Raji (cell line): Measurements from ENCODE around the gene VWC2L.

Experiments used
- POLR2A ChIP-seq: IDR thresholded peaks from 2 replicates; pipeline ENCODE4 v1.6.1; 2011; ENCODE audit warnings: low read depth, low read length, control low read depth; ENCODE audit not compliant: insufficient read depth

The VWC2L gene

GRCh38 chr2:214557884-214558283 is 147.0 kb downstream of the VWC2L start:
- TF ChIP-seq POLR2A = no peak

DNA sequence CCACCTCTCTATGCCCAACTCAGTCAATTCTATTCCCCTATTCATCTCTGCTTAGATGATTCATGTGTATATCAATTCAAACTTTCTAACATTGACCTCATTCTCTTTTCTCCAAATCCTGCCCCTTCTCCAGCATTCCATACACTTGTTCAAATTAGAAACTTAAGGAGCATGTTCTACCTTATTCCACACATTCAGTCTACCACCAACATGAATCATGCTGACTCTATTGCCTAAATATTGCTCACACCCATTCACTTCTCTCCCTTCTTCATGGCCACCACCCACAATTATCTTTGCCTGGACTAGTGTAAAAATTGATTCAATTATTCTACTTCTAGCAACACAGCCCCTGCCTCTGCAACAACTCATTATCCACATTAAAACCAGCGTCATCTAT is 147.5 kb downstream of the VWC2L start:
- TF ChIP-seq POLR2A = no peak

DNA sequence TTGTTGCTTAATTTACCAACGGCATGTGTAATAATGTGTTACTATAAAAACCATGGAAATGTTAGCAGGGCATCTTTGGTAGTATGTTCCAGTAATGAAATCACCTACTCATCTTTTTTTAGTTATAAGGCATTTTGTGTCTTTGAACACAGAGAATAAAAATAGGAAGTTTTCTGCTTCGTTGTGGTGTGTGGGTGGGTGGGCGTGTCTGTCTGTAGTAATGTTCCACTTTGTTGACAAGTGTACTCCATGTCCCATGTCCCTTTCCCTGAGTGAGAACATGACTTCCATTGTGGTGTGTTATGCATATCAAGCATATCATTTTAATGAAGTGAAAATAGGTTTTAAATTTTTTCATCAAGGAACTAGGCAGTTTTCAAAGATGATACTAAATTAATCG is 149.3 kb downstream of the VWC2L start:
- TF ChIP-seq POLR2A = no peak

DNA sequence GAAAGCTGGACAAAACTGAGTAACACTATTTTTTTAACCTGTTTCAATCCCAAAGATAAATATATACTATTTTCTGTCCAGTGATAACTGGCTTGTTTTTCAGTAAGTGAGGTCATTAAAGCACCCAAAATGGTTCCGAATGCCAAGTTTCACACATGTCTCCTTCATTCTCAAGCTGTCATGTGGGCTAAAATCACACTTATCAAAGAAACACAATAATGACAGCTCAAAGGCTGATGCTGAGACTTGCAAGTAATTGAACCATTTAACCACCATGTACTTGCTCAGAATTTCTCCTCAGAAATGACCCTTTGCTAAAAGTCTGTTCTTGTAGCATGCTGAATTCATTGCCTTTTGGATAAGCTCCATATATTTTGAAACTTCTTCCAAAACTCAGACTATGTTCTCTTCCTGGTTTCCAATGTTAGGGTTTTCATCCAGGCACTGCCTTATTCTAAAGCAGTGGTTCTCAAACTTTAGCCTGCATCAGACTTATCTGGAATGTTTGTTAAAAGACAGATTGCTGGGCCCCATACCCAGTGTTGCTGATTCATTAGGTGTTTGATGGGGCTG is 149.8 kb downstream of the VWC2L start:
- TF ChIP-seq POLR2A = no peak

GRCh38 chr2:214565246-214565645 is 154.4 kb downstream of the VWC2L start:
- TF ChIP-seq POLR2A = no peak

DNA sequence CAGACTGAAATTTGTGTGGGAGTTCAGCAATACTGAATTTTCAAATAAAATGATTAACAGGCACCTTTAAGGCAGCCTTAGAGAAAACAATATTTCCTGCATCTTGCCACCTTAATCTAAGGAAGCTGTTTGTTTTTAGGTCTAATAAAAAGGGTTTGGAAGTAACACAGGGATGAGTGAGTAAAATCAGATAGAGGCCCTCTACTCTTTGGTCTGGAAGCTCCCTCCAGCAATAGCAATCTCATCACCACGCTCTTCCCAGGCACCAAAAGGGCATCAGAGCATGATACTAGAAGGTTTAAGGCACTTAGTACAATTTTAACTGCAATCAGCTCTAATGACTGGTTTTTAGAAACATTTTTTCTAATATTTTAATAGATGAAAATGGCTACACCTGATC is 155.6 kb downstream of the VWC2L start:
- no peak for TF ChIP-seq POLR2A

GRCh38 chr2:214569419-214570035 is 158.7 kb downstream of the VWC2L start:
- no peak for TF ChIP-seq POLR2A

DNA sequence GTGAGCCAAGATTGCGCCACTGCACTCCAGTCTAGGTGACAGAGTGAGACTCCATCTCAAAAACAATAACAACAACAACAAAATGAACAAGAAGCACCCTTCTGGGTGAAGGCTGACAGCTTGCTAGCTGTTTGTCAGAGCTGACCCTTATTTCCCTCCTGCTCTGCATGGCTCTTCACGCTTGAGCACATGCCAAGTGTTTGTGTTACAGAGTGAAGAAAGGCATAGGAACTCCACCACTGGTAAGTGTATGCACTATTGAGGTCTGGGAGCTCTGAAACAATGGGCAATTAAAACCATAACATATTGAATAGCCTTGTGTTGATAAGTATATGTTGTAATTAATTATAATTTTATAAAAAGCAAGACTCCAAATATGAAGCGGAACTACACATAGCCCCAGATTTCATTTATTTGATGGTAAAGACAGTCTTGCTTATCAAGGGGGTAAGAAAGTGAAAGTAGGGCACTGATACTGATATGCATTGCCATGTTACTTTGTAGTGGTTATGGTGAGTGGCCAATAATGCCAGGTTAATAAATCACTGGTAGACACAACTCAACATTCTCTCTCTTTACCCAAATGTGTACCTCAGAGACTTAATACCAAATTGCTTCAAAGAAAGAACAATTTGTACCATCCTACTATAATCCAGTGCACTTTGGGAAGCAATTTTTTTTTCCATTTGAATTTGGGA is 163.4 kb downstream of the VWC2L start:
- TF ChIP-seq POLR2A = no peak

GRCh38 chr2:214575030-214575429 is 164.2 kb downstream of the VWC2L start:
- no peak for TF ChIP-seq POLR2A

- TF ChIP-seq POLR2A = no peak
Observed at GRCh38 chr2:214575465-214575864, 164.6 kb downstream of the VWC2L start.

- TF ChIP-seq POLR2A = no peak
Observed at GRCh38 chr2:214577769-214578168, 166.9 kb downstream of the VWC2L start.

GRCh38 chr2:214578442-214578841 is 167.6 kb downstream of the VWC2L start:
- no peak for TF ChIP-seq POLR2A

DNA sequence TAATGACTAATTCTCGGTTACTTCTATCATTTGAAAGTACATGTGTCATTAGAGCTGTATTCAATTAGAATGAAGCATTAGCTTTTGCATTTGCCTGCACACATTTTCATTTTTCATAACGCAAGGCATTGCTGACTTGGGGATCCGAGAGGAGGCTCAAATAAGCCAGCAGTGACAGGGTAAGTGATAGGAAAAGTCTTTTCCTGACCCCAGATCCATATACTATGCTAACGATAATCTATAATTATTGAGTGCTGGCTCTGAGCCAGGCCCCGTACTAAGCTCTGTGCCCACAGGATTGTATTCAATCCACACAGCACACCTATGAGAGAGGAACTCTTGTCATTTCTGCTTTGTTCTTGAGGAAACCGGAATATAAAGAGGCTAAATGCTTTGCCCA is 168.2 kb downstream of the VWC2L start:
- no peak for TF ChIP-seq POLR2A

GRCh38 chr2:214587442-214587841 is 176.6 kb downstream of the VWC2L start:
- TF ChIP-seq POLR2A = no peak

DNA sequence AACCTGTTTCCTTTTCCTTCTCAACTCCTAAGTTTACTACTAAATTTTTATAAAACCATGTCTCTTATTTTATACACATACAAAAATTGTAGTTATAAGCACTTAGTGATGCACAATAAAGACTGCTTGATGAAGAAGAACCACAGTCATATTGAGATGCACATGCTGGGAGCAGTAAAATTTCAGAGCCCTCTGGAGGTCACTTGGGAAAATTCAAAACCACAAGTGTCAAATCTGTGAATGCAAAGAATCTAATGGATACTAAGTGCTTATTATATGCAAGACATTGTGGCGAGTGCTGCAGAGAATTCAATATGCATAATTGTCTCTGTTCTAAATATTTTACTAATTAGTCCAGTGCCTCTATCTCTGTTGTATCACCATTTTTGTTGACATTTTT is 180.5 kb downstream of the VWC2L start:
- no peak for TF ChIP-seq POLR2A

- TF ChIP-seq POLR2A = no peak
Observed at GRCh38 chr2:214592011-214592410, 181.2 kb downstream of the VWC2L start.
